ENCODE measurements around the gene MAGI1. TPM values are rescaled to one million over a fixed set of nuclear protein-coding genes. Genes with fewer than 3 reads are reported as not detected.

Gene MAGI1
- polyA plus RNA-seq, 1 of the 3 experiments (the other 2 are of a cell fraction): 10.3 TPM

- no peak overlapping the region for H3K27ac ChIP-seq (ENCODE audit: low read depth in 2 of 2, low read length in 1 of 2)
- H3K4me2 ChIP-seq: no peak overlapping the region
- H3K9ac ChIP-seq: no peak overlapping the region
- peaks cover 0 to 6% of the 10 kb centered on the region in 2 experiments; a peak in 1 of 4 replicates for H3K4me1 ChIP-seq (ENCODE audit: control insufficient read depth in 1 of 2, insufficient read depth in 2 of 2, low read depth in 1 of 2, low read length in 1 of 2)
- ChIA-PET CTCF (no interaction called here), POLR2A (no interaction called here)
- no peaks in the 10 kb centered on the region for H3K27me3 ChIP-seq (ENCODE audit: insufficient read depth)
- no peaks in the 10 kb centered on the region; the same call in 1 of the 2 replicates for H4K20me1 ChIP-seq (ENCODE audit: insufficient read depth)
- no peaks in the 10 kb centered on the region for H3F3A ChIP-seq (replicated peaks; ENCODE audit: insufficient read depth)
- peaks cover 0 to 8% of the 10 kb centered on the region in 2 experiments for H3K36me3 ChIP-seq (replicated peaks in 1 of 2; ENCODE audit: control insufficient read depth in 1 of 2, insufficient read depth in 2 of 2, low read length in 1 of 2)
- WGBS (ENCODE audit: low lambda C conversion rate): 67% methylated on average over 1 of the region's 2 CpGs
- H3K4me3 ChIP-seq (ENCODE audit: low read depth in 2 of 2, low read length in 1 of 2): no peak overlapping the region
- H3K9me3 ChIP-seq: 0 out of 2 replicates have a peak, but pooled peaks cover 7% of the 10 kb centered on the region
- H2AFZ ChIP-seq (ENCODE audit: low read depth): no peak overlapping the region
- DNase-seq: no peak
- TF ChIP-seq, protein P1, sequence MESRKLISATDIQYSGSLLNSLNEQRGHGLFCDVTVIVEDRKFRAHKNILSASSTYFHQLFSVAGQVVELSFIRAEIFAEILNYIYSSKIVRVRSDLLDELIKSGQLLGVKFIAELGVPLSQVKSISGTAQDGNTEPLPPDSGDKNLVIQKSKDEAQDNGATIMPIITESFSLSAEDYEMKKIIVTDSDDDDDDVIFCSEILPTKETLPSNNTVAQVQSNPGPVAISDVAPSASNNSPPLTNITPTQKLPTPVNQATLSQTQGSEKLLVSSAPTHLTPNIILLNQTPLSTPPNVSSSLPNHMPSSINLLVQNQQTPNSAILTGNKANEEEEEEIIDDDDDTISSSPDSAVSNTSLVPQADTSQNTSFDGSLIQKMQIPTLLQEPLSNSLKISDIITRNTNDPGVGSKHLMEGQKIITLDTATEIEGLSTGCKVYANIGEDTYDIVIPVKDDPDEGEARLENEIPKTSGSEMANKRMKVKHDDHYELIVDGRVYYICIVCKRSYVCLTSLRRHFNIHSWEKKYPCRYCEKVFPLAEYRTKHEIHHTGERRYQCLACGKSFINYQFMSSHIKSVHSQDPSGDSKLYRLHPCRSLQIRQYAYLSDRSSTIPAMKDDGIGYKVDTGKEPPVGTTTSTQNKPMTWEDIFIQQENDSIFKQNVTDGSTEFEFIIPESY (IDR thresholded peaks at IDR 0.05; ENCODE audit: borderline replicate concordance, low read depth): no peak
- TF ChIP-seq, protein P2, sequence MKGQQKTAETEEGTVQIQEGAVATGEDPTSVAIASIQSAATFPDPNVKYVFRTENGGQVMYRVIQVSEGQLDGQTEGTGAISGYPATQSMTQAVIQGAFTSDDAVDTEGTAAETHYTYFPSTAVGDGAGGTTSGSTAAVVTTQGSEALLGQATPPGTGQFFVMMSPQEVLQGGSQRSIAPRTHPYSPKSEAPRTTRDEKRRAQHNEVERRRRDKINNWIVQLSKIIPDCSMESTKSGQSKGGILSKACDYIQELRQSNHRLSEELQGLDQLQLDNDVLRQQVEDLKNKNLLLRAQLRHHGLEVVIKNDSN (IDR thresholded peaks at IDR 0.05; ENCODE audit: borderline replicate concordance, low read depth): no peak
- TF ChIP-seq FOXJ3 (CRISPR knock-in tag; IDR thresholded peaks at IDR 0.05): no peak
- H3K9me2 ChIP-seq: no peaks in the 10 kb centered on the region
- peaks cover 26% of the 10 kb centered on the region for H3K79me2 ChIP-seq (ENCODE audit: insufficient read depth)
Measured at GRCh38 chr3:65809641-65810150, 229.0 kb downstream of the MAGI1 start.

DNA sequence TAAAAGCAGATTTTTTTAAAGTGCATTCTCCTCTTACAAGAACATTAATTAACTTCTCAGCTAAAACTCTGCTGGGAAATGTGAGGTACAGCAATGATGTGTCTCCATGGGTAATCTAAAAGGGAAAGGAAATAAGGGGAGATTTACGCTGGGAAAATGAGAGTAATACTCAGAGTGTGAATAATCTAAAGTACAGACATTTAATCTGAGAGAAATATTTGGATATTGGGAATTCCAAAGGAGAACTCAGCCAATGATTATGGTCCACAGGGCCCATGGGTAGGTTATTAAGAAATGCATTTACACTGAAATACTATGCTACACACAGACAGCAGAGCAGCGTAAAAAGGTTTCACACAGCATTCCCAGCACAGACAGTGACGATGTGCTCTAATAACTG, 229.9 kb downstream of the MAGI1 start:
- H3K9me3 ChIP-seq: 0 out of 2 replicates have a peak, but pooled peaks cover 7% of the 10 kb centered on the region
- H3K27ac ChIP-seq (ENCODE audit: low read depth in 2 of 2, low read length in 1 of 2): no peak overlapping the region
- H3K4me2 ChIP-seq: no peak overlapping the region
- H3K79me2 ChIP-seq (ENCODE audit: insufficient read depth): peaks cover 26% of the 10 kb centered on the region
- ChIA-PET POLR2A (no interaction called here), CTCF (no interaction called here)
- H2AFZ ChIP-seq (ENCODE audit: low read depth): no peak overlapping the region
- H3K9ac ChIP-seq: no peak overlapping the region
- H4K20me1 ChIP-seq (ENCODE audit: insufficient read depth): no peaks in the 10 kb centered on the region; the same call in 1 of the 2 replicates
- no peak overlapping the region for H3K4me3 ChIP-seq (ENCODE audit: low read depth in 2 of 2, low read length in 1 of 2)
- TF ChIP-seq MXI1 (IDR thresholded peaks at IDR 0.05; ENCODE audit: low read depth, low read length) (no peak), EZH2phosphoT487 (IDR thresholded peaks at IDR 0.05; ENCODE audit: borderline replicate concordance, low read depth) (no peak), NFIC (IDR thresholded peaks at IDR 0.05; ENCODE audit: borderline replicate concordance) (no peak), MEF2A (IDR thresholded peaks at IDR 0.05; ENCODE audit: borderline replicate concordance, low read depth) (no peak), RFX5 (IDR thresholded peaks at IDR 0.05; ENCODE audit: low read length) (no peak), CHD2 (IDR thresholded peaks at IDR 0.05; ENCODE audit: low read length, partially characterized antibody) (no peak), FOXJ3 (CRISPR knock-in tag; IDR thresholded peaks at IDR 0.05) (no peak), FOXM1 (IDR thresholded peaks at IDR 0.05; ENCODE audit: low read depth) (no peak)
- TF ChIP-seq, protein P3, sequence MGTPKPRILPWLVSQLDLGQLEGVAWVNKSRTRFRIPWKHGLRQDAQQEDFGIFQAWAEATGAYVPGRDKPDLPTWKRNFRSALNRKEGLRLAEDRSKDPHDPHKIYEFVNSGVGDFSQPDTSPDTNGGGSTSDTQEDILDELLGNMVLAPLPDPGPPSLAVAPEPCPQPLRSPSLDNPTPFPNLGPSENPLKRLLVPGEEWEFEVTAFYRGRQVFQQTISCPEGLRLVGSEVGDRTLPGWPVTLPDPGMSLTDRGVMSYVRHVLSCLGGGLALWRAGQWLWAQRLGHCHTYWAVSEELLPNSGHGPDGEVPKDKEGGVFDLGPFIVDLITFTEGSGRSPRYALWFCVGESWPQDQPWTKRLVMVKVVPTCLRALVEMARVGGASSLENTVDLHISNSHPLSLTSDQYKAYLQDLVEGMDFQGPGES (IDR thresholded peaks at IDR 0.05; ENCODE audit: low read depth, low read length): no peak
- TF ChIP-seq, protein P4, sequence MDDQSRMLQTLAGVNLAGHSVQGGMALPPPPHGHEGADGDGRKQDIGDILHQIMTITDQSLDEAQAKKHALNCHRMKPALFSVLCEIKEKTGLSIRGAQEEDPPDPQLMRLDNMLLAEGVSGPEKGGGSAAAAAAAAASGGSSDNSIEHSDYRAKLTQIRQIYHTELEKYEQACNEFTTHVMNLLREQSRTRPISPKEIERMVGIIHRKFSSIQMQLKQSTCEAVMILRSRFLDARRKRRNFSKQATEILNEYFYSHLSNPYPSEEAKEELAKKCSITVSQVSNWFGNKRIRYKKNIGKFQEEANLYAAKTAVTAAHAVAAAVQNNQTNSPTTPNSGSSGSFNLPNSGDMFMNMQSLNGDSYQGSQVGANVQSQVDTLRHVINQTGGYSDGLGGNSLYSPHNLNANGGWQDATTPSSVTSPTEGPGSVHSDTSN (IDR thresholded peaks at IDR 0.05): no peak
- TF ChIP-seq, protein P5, sequence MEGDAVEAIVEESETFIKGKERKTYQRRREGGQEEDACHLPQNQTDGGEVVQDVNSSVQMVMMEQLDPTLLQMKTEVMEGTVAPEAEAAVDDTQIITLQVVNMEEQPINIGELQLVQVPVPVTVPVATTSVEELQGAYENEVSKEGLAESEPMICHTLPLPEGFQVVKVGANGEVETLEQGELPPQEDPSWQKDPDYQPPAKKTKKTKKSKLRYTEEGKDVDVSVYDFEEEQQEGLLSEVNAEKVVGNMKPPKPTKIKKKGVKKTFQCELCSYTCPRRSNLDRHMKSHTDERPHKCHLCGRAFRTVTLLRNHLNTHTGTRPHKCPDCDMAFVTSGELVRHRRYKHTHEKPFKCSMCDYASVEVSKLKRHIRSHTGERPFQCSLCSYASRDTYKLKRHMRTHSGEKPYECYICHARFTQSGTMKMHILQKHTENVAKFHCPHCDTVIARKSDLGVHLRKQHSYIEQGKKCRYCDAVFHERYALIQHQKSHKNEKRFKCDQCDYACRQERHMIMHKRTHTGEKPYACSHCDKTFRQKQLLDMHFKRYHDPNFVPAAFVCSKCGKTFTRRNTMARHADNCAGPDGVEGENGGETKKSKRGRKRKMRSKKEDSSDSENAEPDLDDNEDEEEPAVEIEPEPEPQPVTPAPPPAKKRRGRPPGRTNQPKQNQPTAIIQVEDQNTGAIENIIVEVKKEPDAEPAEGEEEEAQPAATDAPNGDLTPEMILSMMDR (IDR thresholded peaks at IDR 0.05): no peak
- TF ChIP-seq, protein P6, sequence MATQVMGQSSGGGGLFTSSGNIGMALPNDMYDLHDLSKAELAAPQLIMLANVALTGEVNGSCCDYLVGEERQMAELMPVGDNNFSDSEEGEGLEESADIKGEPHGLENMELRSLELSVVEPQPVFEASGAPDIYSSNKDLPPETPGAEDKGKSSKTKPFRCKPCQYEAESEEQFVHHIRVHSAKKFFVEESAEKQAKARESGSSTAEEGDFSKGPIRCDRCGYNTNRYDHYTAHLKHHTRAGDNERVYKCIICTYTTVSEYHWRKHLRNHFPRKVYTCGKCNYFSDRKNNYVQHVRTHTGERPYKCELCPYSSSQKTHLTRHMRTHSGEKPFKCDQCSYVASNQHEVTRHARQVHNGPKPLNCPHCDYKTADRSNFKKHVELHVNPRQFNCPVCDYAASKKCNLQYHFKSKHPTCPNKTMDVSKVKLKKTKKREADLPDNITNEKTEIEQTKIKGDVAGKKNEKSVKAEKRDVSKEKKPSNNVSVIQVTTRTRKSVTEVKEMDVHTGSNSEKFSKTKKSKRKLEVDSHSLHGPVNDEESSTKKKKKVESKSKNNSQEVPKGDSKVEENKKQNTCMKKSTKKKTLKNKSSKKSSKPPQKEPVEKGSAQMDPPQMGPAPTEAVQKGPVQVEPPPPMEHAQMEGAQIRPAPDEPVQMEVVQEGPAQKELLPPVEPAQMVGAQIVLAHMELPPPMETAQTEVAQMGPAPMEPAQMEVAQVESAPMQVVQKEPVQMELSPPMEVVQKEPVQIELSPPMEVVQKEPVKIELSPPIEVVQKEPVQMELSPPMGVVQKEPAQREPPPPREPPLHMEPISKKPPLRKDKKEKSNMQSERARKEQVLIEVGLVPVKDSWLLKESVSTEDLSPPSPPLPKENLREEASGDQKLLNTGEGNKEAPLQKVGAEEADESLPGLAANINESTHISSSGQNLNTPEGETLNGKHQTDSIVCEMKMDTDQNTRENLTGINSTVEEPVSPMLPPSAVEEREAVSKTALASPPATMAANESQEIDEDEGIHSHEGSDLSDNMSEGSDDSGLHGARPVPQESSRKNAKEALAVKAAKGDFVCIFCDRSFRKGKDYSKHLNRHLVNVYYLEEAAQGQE (IDR thresholded peaks at IDR 0.05; ENCODE audit: low read depth, low read length): no peak
- TF ChIP-seq, protein P7, sequence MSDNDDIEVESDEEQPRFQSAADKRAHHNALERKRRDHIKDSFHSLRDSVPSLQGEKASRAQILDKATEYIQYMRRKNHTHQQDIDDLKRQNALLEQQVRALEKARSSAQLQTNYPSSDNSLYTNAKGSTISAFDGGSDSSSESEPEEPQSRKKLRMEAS (IDR thresholded peaks at IDR 0.05; ENCODE audit: low read depth): no peak
- H3K27me3 ChIP-seq (ENCODE audit: insufficient read depth): no peaks in the 10 kb centered on the region
- H3K4me1 ChIP-seq (ENCODE audit: control insufficient read depth in 1 of 2, insufficient read depth in 2 of 2, low read depth in 1 of 2, low read length in 1 of 2): peaks cover 0 to 6% of the 10 kb centered on the region in 2 experiments; a peak in 1 of 4 replicates
- no peaks in the 10 kb centered on the region for H3F3A ChIP-seq (replicated peaks; ENCODE audit: insufficient read depth)
- no peaks in the 10 kb centered on the region for H3K9me2 ChIP-seq
- DNase-seq: no peak
- peaks cover 0 to 8% of the 10 kb centered on the region in 2 experiments for H3K36me3 ChIP-seq (replicated peaks in 1 of 2; ENCODE audit: control insufficient read depth in 1 of 2, insufficient read depth in 2 of 2, low read length in 1 of 2)
- 77% methylated on average over 3 of the region's 3 CpGs for WGBS (ENCODE audit: low lambda C conversion rate)

All from SK-N-SH (cell line).